Stimulated activated memory B cell treated with anti-CD40 and anti-IgM and Interleukin-4, amounts not matched to agents 10 μg/mL and 1 μg/mL and 100 μg/mL, for 72 hours (primary cell): Measurements from ENCODE around the gene BMP2K.
A peak's percentile ranks its signal among the peaks of the same experiment; 100 is the strongest.

Experiments
- ATAC-seq: fragments of 150-1000 bp; cut with Tn5 transposase; 2 replicates; pipeline ENCODE4 v1.10.0; 2021
- H3K27ac Mint-ChIP-seq: one replicate; pipeline ENCODE4 v1.8.0; 2022; ENCODE audit warnings: mild to moderate bottlenecking, mixed read lengths
- H3K27me3 Mint-ChIP-seq: one replicate; pipeline ENCODE4 v1.8.0; 2022; ENCODE audit warnings: mixed read lengths
- H3K36me3 Mint-ChIP-seq: one replicate; pipeline ENCODE4 v1.8.0; 2022; ENCODE audit warnings: mixed read lengths
- H3K4me1 Mint-ChIP-seq: one replicate; pipeline ENCODE4 v1.8.0; 2022; ENCODE audit warnings: mixed read lengths
- H3K4me3 Mint-ChIP-seq: one replicate; pipeline ENCODE4 v1.8.0; 2022; ENCODE audit warnings: mild to moderate bottlenecking, moderate library complexity, mixed read lengths
- H3K9me3 Mint-ChIP-seq: one replicate; pipeline ENCODE4 v1.8.0; 2022; ENCODE audit warnings: mixed read lengths

The BMP2K gene

GRCh38 chr4:78940752-78941151 lies 164.6 kb downstream of the BMP2K start:
- Mint-ChIP-seq H3K27ac (no peak overlapping the region), H3K9me3 (no peaks in the 10 kb centered on the region), H3K4me3 (no peak overlapping the region), H3K4me1 (peaks cover 19% of the 10 kb centered on the region), H3K36me3 (no peaks in the 10 kb centered on the region), H3K27me3 (peaks cover 15% of the 10 kb centered on the region)
- no peak for ATAC-seq

- no peak overlapping the region for H3K27ac Mint-ChIP-seq
- H3K36me3 Mint-ChIP-seq = no peaks in the 10 kb centered on the region
- peaks cover 3% of the 10 kb centered on the region for H3K9me3 Mint-ChIP-seq
- peaks cover 6% of the 10 kb centered on the region for H3K4me1 Mint-ChIP-seq
- no peak overlapping the region for H3K4me3 Mint-ChIP-seq
- H3K27me3 Mint-ChIP-seq = peaks cover 43% of the 10 kb centered on the region
- no peak for ATAC-seq
These were observed 168.2 kb downstream of the BMP2K start for GRCh38 chr4:78944381-78944780.

DNA sequence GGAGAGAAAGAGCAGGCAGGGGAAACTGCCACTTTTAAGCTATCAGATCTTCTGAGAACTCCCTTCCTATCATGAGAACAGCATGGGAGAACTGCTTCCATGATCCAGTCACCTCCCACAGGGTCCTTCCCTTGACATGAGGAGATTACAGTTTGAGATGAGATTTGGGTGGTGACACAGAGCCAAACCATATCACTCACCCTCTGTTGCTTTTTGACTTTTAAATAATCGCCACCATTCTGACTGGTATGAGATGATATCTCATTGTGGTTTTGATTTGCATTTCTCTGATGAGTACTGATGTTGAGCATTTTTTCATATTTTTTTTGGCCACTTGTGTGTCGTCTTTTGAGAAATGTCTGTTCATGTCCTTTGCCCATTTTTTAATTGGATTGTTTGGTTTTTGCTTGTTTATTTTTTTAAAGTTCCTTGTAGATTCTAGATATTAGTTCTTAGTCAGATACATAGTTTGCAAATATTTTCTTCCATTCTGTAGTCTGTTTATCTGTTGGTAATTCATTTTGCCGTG lies 169.6 kb downstream of the BMP2K start:
- Mint-ChIP-seq H3K27me3 (peaks cover 48% of the 10 kb centered on the region), H3K4me1 (no peaks in the 10 kb centered on the region), H3K4me3 (no peak overlapping the region), H3K36me3 (no peaks in the 10 kb centered on the region), H3K27ac (no peak overlapping the region), H3K9me3 (peaks cover 3% of the 10 kb centered on the region)
- no peak for ATAC-seq

DNA sequence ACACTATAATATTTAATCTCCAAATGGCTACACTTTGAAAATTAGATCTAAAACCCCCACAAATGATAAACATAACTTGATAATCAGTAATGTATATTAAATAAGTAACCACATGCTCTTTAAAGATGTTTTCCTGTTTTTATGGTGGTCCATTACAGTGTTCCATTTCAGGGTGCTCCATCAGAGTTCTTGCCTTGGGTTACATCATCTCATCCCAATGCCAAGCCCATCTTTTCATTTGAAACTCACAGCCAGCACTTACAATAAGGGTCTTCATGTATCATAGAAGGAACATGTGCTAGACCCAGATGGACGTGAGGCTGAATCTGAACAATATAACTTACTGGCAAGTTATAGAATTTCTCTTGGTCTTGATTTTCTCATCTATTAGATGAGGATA lies 173.6 kb downstream of the BMP2K start:
- no peak overlapping the region for H3K27ac Mint-ChIP-seq
- no peaks in the 10 kb centered on the region for H3K4me1 Mint-ChIP-seq
- ATAC-seq = no peak
- peaks cover 3% of the 10 kb centered on the region for H3K9me3 Mint-ChIP-seq
- H3K36me3 Mint-ChIP-seq = no peaks in the 10 kb centered on the region
- H3K27me3 Mint-ChIP-seq = peaks cover 61% of the 10 kb centered on the region
- no peak overlapping the region for H3K4me3 Mint-ChIP-seq

DNA sequence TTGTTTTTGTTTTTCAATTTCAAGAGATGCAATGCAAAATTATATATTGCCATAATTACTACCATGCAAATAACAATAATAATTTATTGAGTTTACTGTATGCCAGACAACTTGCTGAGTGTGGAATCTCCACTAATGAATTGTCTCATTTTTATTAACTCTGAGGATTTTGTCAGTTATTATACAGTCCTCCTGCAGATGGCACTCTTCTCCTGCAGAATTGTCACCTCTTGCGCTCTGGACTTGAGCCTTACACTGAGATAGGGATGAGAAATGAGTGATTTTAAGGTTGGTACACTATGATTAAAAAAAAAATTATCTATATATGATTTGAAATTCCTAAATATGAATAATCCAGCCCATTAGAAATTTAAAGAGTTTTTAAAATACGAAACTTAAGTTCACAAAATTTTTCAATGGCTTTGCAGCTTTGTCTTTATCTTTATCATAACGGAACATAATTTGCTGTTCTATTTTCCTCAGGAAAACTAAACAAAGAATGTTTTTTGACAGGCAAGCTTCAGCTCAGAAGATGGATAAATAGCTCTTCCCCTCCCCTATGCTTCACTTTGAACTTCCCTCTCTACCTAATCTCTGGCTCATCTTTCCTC lies 175.8 kb downstream of the BMP2K start:
- ATAC-seq = peak; percentile 67
- Mint-ChIP-seq H3K4me3 (no peak overlapping the region), H3K27ac (no peak overlapping the region), H3K9me3 (peaks cover 3% of the 10 kb centered on the region), H3K36me3 (no peaks in the 10 kb centered on the region), H3K4me1 (no peaks in the 10 kb centered on the region), H3K27me3 (peaks cover 47% of the 10 kb centered on the region)

- no peak for ATAC-seq
- Mint-ChIP-seq H3K36me3 (no peaks in the 10 kb centered on the region), H3K9me3 (no peaks in the 10 kb centered on the region), H3K27me3 (peaks cover 37% of the 10 kb centered on the region), H3K27ac (no peak overlapping the region), H3K4me3 (no peak overlapping the region), H3K4me1 (no peaks in the 10 kb centered on the region)
These were observed 177.1 kb downstream of the BMP2K start for GRCh38 chr4:78953231-78953630.

GRCh38 chr4:78953769-78954666 lies 177.9 kb downstream of the BMP2K start:
- H3K27me3 Mint-ChIP-seq = peaks cover 34% of the 10 kb centered on the region
- no peak overlapping the region for H3K27ac Mint-ChIP-seq
- peak; percentile 41 for ATAC-seq

GRCh38 chr4:78956975-78957374 lies 180.8 kb downstream of the BMP2K start:
- H3K36me3 Mint-ChIP-seq = no peaks in the 10 kb centered on the region
- no peak for ATAC-seq

More at GRCh38 chr4:78953769-78954666, 177.9 kb downstream of the BMP2K start:
- Mint-ChIP-seq H3K4me1 (no peaks in the 10 kb centered on the region), H3K9me3 (no peaks in the 10 kb centered on the region), H3K36me3 (no peaks in the 10 kb centered on the region), H3K4me3 (no peak overlapping the region)

DNA sequence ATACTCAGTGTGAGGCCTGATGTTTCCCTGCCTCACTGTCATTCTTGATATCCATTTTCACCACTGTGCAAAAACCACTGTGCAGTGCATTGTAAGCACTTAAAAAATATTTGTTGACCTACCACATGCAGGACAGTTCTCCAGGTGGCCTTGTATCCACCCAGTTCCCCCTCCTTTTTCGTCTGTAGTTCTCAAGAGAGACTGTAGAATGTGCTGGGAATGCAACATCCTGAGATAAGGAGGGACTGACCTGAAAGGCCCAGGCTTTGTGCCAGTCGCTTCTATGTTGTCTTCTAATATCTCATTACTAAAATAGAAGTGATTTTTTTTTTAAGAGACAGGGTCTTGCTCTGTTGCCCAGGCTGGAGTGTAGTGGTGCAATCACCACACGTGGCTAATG lies 184.8 kb downstream of the BMP2K start:
- Mint-ChIP-seq H3K27ac (no peak overlapping the region), H3K4me3 (no peak overlapping the region), H3K36me3 (no peaks in the 10 kb centered on the region), H3K27me3 (peaks cover 9% of the 10 kb centered on the region), H3K9me3 (no peaks in the 10 kb centered on the region), H3K4me1 (no peaks in the 10 kb centered on the region)
- ATAC-seq = no peak

More at GRCh38 chr4:78956975-78957374, 180.8 kb downstream of the BMP2K start:
- Mint-ChIP-seq H3K27me3 (peaks cover 18% of the 10 kb centered on the region), H3K9me3 (no peaks in the 10 kb centered on the region), H3K4me3 (no peak overlapping the region), H3K27ac (no peak overlapping the region), H3K4me1 (no peaks in the 10 kb centered on the region)
